T-helper 1 cell treated with Interleukin-12 subunit alpha and Interleukin-12 subunit beta and Interleukin-4 antibody, amounts not matched to agents 30 μg/mL and 1 μg/mL, for 36 hours (primary cell): Measurements from ENCODE around the gene GCHFR.

Source experiments
- H3K27ac Mint-ChIP-seq: one replicate; pipeline ENCODE4 v1.8.0; 2021; ENCODE audit warnings: mild to moderate bottlenecking, mixed read lengths
- H3K27me3 Mint-ChIP-seq: one replicate; pipeline ENCODE4 v1.8.0; 2021; ENCODE audit warnings: low read depth, mixed read lengths
- H3K36me3 Mint-ChIP-seq: one replicate; pipeline ENCODE4 v1.8.0; 2021; ENCODE audit warnings: low read depth, mixed read lengths
- H3K4me1 Mint-ChIP-seq: one replicate; pipeline ENCODE4 v1.8.0; 2021; ENCODE audit warnings: low read depth, mixed read lengths
- H3K4me3 Mint-ChIP-seq: one replicate; pipeline ENCODE4 v1.8.0; 2021; ENCODE audit warnings: mild to moderate bottlenecking, moderate library complexity, mixed read lengths
- H3K9me3 Mint-ChIP-seq: one replicate; pipeline ENCODE4 v1.8.0; 2021; ENCODE audit warnings: mixed read lengths

GCHFR gene

DNA sequence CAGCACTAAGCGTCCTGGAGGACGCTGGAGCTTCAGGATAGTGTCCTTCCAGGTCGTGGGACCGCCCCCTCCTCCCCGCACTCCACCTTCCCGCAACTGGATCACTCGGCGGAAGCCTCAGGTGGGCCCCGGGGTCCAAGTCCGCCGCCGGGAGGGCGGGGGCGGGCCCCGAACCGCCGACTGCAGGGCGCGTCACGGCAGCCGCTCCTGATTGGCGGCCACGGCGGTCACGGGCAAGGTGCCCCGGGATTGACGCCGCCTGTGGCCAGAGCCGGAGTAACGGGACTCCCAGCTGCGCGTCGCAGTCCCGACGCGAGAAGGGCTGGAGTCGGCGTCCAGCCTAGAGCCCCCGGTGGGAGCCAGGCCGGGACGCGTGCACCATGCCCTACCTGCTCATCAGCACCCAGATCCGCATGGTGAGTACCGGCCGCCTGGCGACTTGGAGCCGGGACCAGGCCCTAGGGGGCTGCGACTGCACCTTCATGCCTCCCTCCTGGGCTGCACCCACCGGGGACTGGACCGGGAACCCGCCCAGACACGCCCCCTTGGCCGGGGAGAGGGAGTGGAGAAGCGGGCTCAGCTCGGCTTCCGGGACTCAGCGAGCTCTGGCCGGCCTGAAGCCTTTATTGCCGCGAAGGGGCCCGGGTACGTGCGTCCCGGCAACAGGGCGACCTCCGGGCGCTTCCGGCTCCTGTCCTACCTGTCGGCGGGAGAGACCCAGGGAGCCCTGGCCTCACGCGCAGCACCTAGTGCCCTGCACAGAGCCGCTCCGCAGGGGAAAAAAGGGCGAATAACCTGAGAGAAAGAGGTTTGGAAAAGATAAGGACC lies at the start of gene GCHFR:
Gene GCHFR (plus strand): TSS at position 268 of the 828 bp plus-strand sequence. CDS start 113 bp downstream, at position 381.
- H3K4me3 Mint-ChIP-seq = peak within 1 kb of the TSS; percentile 81
- H3K27me3 Mint-ChIP-seq = no peaks in the 10 kb centered on the region
- peaks cover 25% of the 10 kb centered on the region for H3K4me1 Mint-ChIP-seq
- peak within 1 kb of the TSS; percentile 90 for H3K27ac Mint-ChIP-seq
- peaks cover 3% of the 10 kb centered on the region for H3K36me3 Mint-ChIP-seq
- no peaks in the 10 kb centered on the region for H3K9me3 Mint-ChIP-seq

DNA sequence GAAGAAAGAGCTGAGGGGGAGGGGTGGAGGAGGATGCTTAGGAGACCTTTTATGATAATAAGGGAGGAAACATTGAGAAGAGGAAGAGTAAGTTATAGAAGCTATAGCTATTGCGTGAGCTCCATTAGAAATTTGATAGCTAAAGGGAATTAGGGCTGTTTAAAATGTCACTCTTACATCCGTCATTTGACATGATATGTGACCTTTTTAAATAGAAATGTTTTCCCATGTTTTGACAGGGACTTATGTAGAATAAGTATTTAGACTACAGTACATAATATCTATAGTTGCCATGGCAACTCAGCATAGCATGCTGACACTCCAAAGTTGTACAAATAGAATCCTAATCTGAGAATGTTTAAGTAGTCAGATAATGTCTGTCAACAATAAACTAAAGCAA lies 49.7 kb upstream of the GCHFR start:
- H3K4me1 Mint-ChIP-seq = no peaks in the 10 kb centered on the region
- no peaks in the 10 kb centered on the region for H3K9me3 Mint-ChIP-seq
- H3K27me3 Mint-ChIP-seq = no peaks in the 10 kb centered on the region
- H3K4me3 Mint-ChIP-seq = no peak overlapping the region
- no peak overlapping the region for H3K27ac Mint-ChIP-seq
- H3K36me3 Mint-ChIP-seq = peaks cover 37% of the 10 kb centered on the region

DNA sequence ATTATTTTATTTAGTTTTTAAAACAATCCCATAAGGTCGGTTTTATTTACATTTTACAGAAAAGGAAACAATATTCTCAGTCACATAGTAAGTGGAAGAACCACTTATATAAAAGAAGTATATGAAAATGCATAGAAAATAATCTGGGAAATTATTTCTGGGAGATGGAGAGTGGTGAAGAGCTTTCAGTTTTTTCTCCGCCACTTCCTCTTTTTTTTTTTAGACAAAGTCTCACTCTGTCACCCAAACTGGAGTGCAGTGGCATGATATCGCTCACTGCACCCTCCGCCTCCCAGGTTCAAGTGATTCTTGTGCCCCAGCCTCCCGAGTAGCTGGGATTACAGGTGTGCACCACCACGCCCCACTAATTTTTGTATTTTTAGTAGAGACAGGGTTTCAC lies 47.7 kb upstream of the GCHFR start:
- H3K27me3 Mint-ChIP-seq = no peaks in the 10 kb centered on the region
- peaks cover 29% of the 10 kb centered on the region for H3K36me3 Mint-ChIP-seq
- no peaks in the 10 kb centered on the region for H3K9me3 Mint-ChIP-seq
- no peaks in the 10 kb centered on the region for H3K4me1 Mint-ChIP-seq
- no peak overlapping the region for H3K4me3 Mint-ChIP-seq
- H3K27ac Mint-ChIP-seq = no peak overlapping the region

DNA sequence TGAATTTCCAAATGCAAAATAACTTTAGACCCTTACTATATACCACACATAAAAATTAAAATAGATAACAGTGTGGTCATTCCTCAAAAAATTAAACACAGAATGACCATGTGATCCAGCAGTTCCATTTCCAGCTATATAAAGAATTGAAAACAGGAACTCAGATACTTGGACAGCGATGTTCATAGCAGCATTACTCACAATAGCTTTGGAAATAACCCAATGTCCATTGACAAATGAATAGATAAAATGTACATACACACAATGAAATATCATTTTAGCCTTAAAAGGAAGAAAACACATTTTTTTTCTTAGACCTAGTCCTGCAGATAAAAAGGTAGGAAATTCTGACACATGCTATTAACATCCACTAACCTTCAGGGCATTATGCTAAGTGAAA lies 42.2 kb upstream of the GCHFR start:
- H3K36me3 Mint-ChIP-seq = peaks cover 12% of the 10 kb centered on the region
- no peak overlapping the region for H3K27ac Mint-ChIP-seq
- no peak overlapping the region for H3K4me3 Mint-ChIP-seq
- H3K4me1 Mint-ChIP-seq = peaks cover 5% of the 10 kb centered on the region
- H3K9me3 Mint-ChIP-seq = no peaks in the 10 kb centered on the region
- H3K27me3 Mint-ChIP-seq = no peaks in the 10 kb centered on the region

DNA sequence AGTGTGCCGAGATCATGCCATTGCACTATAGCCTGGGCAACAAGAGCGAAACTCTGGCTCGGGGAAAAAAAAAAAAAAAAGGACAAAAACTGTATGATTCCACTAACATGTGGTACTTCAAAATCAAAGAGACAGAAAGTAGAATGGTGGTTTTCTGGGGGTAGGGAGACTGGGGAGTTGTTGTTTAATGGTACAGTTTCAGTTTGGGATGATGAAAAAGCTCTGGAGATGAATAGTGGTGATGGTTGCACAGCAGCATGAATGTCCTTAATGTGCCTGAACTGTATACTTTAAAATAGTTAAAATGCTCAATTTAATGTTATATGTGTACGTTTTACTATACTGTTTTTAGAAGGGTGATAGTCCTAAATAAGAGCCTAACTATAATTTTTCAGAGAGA lies 41.5 kb upstream of the GCHFR start:
- Mint-ChIP-seq H3K9me3 (no peaks in the 10 kb centered on the region), H3K36me3 (peaks cover 11% of the 10 kb centered on the region), H3K27me3 (no peaks in the 10 kb centered on the region), H3K4me3 (no peak overlapping the region), H3K4me1 (peaks cover 5% of the 10 kb centered on the region), H3K27ac (no peak overlapping the region)

DNA sequence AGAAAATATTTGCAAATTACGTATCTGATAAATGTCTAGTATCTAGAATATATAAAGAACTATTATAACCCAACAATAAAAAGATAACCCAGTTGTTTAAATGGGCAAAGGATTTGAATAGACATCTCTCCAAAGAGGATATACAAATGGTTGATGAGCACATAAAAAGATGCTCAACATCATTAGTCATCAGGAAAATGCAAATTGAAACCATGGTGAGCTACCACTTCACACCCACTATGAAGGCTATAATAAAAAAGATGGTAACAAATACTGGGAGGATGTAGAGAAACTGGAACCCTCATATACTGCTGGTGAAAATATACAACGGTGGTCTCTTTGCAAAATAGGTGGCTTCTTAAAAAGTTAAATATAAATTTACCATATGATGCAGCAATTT lies 40.9 kb upstream of the GCHFR start:
- Mint-ChIP-seq H3K27ac (no peak overlapping the region), H3K4me1 (peaks cover 5% of the 10 kb centered on the region), H3K36me3 (peaks cover 7% of the 10 kb centered on the region), H3K9me3 (no peaks in the 10 kb centered on the region), H3K4me3 (no peak overlapping the region), H3K27me3 (no peaks in the 10 kb centered on the region)

GRCh38 chr15:40723919-40724318 lies 39.9 kb upstream of the GCHFR start:
- Mint-ChIP-seq H3K36me3 (peaks cover 12% of the 10 kb centered on the region), H3K27me3 (no peaks in the 10 kb centered on the region), H3K9me3 (no peaks in the 10 kb centered on the region), H3K4me3 (no peak overlapping the region), H3K4me1 (peaks cover 5% of the 10 kb centered on the region), H3K27ac (peak overlapping the region; percentile 19)

DNA sequence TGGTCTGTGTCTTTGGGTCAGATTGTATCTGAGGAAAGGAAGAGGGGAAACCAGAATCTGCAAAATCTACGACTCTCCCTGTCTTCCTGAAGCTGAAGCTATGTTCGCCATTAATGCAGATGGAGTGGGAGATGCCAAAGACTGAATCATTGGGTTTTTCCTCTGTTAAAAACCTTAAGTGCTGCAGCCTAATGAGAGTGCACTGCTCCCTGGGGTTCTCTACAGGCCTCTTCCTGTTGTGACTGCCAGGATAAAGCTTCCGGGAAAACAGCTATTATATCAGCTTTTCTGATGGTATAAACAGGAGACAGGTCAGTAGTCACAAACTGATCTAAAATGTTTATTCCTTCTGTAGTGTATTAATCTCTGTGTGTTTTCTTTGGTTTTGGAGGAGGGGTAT lies 32.8 kb upstream of the GCHFR start:
- Mint-ChIP-seq H3K9me3 (no peaks in the 10 kb centered on the region), H3K4me1 (no peaks in the 10 kb centered on the region), H3K27me3 (no peaks in the 10 kb centered on the region), H3K27ac (no peak overlapping the region), H3K4me3 (no peak overlapping the region), H3K36me3 (peaks cover 36% of the 10 kb centered on the region)

GRCh38 chr15:40736575-40736974 lies 27.3 kb upstream of the GCHFR start:
- H3K27ac Mint-ChIP-seq = no peak overlapping the region
- H3K9me3 Mint-ChIP-seq = no peaks in the 10 kb centered on the region

DNA sequence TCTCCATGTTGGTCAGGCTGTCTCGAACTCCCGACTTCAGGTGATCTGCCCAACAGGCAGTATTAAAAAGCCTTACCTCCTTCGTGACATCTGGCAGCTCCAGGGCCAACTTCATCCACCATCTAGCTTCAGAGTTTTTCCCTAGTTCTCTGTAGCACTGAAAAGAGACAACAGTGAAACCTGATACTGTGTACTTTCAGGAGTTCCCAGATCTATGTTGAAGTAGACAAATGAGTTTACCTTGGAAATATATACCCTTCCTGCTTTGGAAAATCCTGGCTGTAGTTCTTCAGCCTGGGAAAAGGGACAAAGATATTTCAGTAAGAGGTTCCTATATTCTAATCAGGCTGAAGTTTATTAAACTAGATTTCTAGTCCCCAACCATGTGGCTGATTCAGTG lies 26.8 kb upstream of the GCHFR start:
- Mint-ChIP-seq H3K36me3 (peaks cover 30% of the 10 kb centered on the region), H3K9me3 (no peaks in the 10 kb centered on the region), H3K27me3 (no peaks in the 10 kb centered on the region), H3K4me1 (no peaks in the 10 kb centered on the region), H3K27ac (no peak overlapping the region), H3K4me3 (no peak overlapping the region)

More at GRCh38 chr15:40736575-40736974, 27.3 kb upstream of the GCHFR start:
- no peaks in the 10 kb centered on the region for H3K27me3 Mint-ChIP-seq
- H3K4me3 Mint-ChIP-seq = no peak overlapping the region
- H3K36me3 Mint-ChIP-seq = peaks cover 34% of the 10 kb centered on the region
- no peaks in the 10 kb centered on the region for H3K4me1 Mint-ChIP-seq

GRCh38 chr15:40739047-40739446 lies 24.8 kb upstream of the GCHFR start:
- Mint-ChIP-seq H3K27me3 (no peaks in the 10 kb centered on the region), H3K9me3 (no peaks in the 10 kb centered on the region), H3K4me3 (no peak overlapping the region), H3K27ac (no peak overlapping the region), H3K4me1 (peaks cover 15% of the 10 kb centered on the region), H3K36me3 (peaks cover 33% of the 10 kb centered on the region)

- H3K27ac Mint-ChIP-seq = no peak overlapping the region
Observed at GRCh38 chr15:40739854-40740253, 24.0 kb upstream of the GCHFR start.

DNA sequence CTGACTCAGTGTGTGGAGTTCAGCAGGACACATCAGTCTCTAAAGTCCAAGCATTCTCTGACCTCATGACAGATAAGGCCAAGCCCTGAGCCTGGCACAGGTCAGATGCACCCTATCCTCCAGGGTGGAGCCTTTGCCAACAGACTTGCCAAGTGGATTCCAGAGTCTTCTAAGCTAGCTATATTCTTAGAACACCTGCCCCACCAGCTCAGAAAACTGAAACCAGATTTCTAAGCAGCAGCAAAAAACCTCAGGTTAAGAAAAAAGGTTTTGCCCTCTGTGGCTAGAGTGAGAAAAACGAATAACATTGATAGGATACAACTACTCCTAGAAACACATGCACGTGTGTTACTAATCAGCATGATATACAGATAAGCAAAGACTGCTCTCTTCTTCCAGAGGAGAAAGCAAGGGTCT lies 20.4 kb upstream of the GCHFR start:
- peak overlapping the region; percentile 97 for H3K27ac Mint-ChIP-seq
- H3K4me1 Mint-ChIP-seq = peaks cover 30% of the 10 kb centered on the region
- peaks cover 39% of the 10 kb centered on the region for H3K36me3 Mint-ChIP-seq
- H3K27me3 Mint-ChIP-seq = no peaks in the 10 kb centered on the region
- no peaks in the 10 kb centered on the region for H3K9me3 Mint-ChIP-seq
- H3K4me3 Mint-ChIP-seq = peak overlapping the region; percentile 68

More at GRCh38 chr15:40739854-40740253, 24.0 kb upstream of the GCHFR start:
- Mint-ChIP-seq H3K36me3 (peaks cover 37% of the 10 kb centered on the region), H3K27me3 (no peaks in the 10 kb centered on the region), H3K9me3 (no peaks in the 10 kb centered on the region), H3K4me3 (no peak overlapping the region), H3K4me1 (peaks cover 22% of the 10 kb centered on the region)

DNA sequence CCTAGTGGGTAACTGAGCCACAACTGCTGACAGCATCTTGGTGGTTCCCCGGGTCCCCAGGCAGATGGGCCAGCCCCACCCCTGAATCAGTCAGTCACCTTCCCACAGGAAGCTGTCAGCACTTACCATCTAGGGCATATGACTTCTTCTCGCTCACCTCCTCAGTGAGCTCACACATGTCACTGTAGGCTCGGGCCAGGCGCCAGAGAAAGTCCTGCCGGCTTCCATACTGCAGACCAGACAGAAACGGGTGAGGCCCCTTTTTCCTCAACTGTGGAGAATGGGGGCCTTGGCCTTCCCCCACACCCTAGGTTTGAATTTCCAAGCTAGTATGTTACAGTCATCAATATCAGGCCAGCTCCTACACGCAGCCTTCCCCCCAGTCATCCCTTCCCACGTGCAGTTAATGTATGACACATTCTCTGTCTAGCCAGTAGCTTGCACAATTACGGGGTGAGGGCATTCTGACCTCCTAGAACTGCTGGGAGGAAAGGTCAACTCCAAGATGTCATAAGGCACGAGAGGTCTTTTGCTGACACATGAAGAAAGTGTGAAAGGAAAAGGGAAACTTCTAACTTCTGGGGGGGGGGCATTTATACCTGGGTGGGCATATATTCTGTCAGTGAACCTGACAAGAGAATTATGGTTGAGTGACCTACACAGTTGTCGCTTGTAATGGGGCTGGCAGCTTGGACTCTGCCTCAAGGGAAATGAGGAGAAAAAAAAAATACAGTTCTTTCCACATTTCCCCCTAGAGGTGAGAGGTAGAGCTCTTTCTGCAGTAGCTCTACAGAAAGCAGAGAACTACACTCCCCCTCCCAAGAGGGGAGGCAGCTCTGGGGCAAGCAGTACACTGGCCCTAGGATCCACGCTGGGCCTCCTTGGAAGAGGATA lies 19.7 kb upstream of the GCHFR start:
- H3K4me1 Mint-ChIP-seq = peaks cover 30% of the 10 kb centered on the region
- peak overlapping the region; percentile 97 for H3K27ac Mint-ChIP-seq
- peaks cover 33% of the 10 kb centered on the region for H3K36me3 Mint-ChIP-seq
- no peaks in the 10 kb centered on the region for H3K9me3 Mint-ChIP-seq
- no peaks in the 10 kb centered on the region for H3K27me3 Mint-ChIP-seq
- peak overlapping the region; percentile 68 for H3K4me3 Mint-ChIP-seq

GRCh38 chr15:40744815-40745152 lies 19.1 kb upstream of the GCHFR start:
- H3K36me3 Mint-ChIP-seq = peaks cover 29% of the 10 kb centered on the region
- H3K4me1 Mint-ChIP-seq = peaks cover 30% of the 10 kb centered on the region
- peak overlapping the region; percentile 97 for H3K27ac Mint-ChIP-seq
- H3K27me3 Mint-ChIP-seq = no peaks in the 10 kb centered on the region
- H3K4me3 Mint-ChIP-seq = no peak overlapping the region
- H3K9me3 Mint-ChIP-seq = no peaks in the 10 kb centered on the region
